ENCODE results near the gene MAN2A2. TPM values are rescaled to one million over a fixed set of nuclear protein-coding genes. Genes with fewer than 3 reads are reported as not detected.
A peak's percentile ranks its signal among the peaks of the same experiment; 100 is the strongest.

The MAN2A2 gene
- total RNA-seq, 4 donors from 2014 or later: 32.9 to 90.3 (median 66.4) TPM

DNA sequence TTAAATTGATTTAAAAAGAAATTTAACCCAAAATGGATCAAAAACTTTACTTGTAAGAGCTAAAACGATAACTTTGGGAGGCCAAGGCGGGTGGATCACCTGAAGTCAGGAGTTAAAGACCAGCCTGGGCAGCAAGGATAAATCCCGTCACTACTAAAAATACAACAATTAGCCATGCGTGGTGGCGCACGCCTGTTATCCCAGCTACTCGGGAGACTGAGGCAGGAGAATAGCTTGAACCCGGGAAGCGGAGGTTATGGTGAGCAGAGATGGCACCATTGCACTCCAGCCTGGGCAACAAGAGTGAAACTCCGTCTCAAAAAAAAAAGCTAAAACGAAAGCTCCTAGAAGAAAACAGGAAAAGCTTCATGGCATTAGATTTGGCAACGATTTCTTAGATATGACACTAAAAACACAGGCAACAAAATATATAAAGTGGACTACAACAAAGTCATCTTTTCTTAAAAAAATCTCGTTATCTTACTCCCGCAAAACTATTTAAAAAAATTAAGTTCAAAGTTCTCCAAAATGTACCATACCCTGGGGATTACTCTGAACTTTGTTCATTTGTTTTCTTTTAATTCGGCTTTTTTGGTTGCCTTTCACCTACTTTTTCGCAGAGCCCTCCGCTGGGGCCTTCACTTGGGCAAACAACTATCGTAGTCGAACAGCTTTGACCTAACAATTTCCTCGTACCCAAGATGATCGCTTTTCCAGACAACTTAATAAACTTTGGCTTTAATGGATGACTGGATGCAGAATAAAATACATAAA, 26.3 kb downstream of the MAN2A2 start:
- TF ChIP-seq, protein P1, sequence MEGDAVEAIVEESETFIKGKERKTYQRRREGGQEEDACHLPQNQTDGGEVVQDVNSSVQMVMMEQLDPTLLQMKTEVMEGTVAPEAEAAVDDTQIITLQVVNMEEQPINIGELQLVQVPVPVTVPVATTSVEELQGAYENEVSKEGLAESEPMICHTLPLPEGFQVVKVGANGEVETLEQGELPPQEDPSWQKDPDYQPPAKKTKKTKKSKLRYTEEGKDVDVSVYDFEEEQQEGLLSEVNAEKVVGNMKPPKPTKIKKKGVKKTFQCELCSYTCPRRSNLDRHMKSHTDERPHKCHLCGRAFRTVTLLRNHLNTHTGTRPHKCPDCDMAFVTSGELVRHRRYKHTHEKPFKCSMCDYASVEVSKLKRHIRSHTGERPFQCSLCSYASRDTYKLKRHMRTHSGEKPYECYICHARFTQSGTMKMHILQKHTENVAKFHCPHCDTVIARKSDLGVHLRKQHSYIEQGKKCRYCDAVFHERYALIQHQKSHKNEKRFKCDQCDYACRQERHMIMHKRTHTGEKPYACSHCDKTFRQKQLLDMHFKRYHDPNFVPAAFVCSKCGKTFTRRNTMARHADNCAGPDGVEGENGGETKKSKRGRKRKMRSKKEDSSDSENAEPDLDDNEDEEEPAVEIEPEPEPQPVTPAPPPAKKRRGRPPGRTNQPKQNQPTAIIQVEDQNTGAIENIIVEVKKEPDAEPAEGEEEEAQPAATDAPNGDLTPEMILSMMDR (IDR thresholded peaks at IDR 0.05): no peak
- DNase-seq (ENCODE audit: low spot score): no peak
- ATAC-seq (ENCODE audit: low FRiP score): no peak

DNA sequence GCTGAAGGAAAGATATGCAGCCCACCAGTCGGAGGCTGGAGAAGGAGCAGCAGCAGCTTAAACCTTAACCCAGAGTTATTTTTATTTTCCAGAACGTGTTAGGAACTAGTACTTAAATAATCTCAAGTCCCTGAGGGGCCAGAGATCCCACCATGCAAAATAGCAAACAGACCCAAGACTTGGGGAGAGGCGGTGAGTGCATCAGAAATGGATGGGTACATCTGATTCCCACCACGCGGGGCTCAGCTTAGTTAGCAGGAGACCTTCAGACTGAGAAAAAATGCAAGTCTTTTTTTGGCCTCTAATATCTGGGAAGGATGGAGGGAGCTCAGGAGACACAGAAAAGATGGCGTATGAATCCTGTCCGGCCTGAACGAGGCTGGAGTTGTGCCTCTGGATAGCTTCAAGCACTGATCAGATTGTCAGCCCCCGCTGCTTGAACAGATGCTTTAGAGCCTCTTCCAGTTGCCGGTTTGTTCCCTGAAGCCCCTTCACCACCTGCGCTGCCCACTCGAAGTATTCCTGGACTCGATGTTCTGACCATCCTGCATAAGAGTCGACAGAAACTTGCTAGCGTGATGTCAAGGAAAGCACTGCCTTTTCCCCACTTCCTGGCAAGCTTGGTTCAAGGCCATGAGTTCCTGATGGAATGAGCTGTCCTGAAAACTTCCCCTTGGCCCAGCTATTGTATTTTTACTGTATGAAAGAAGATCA, 27.9 kb downstream of the MAN2A2 start:
- ATAC-seq (ENCODE audit: low FRiP score) (no peak), DNase-seq (ENCODE audit: low spot score) (no peak)
- TF ChIP-seq, protein P1 (IDR thresholded peaks at IDR 0.05): no peak

DNA sequence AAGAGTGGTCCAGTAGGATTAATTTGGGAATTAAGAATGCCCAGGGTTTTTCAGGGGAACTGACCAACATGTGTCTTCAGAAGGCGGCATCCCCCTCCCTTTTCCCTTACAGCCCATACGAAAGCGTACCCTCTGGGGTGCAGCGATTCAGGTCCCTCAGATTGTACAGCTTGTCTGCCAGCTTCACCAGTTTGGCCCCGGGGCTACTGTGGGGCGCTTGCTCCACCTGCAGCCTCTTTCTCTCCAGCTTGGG, 28.4 kb downstream of the MAN2A2 start:
- TF ChIP-seq, protein P1 (IDR thresholded peaks at IDR 0.05): no peak
- DNase-seq (ENCODE audit: low spot score): no peak
- no peak for ATAC-seq (ENCODE audit: low FRiP score)

DNA sequence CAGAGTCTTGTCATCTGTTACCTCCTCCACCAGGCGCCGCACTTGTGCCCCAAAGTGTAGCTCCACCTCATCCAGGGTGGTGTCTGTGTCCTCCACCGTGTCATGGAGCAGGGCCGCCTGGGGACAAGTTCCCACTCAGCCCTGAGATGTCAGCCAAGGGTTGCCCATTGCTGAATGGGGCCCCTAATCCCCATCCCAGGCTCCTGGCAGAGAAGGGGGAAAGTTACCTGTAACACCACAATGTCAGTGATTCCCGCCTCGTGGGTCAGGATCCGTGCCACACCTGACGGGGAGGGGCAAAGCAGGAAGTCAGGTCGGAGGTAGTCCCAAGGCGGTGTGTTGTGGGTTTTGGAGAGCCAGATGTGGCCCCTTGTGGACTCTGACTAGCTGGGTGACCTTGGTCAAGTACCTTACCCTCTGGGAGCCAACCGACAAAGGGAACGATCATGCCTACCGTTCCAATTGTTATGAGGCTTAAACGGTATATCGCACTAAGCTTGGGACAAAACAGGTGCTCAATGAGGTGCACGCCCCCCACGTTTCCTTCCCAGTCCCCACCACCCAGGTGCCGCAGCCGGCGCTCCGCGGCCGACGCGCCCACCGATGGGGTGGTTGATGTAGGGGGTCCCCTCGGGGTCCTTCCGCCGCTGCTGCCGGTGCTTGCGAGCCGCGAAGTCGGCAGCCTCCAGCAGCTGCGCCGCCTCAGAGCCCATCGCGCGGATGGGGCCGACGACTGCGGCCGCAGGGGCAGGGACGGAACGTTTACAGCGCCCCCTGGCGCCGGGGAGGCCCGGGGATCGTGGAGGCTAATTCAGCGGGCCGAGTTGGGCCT, 28.9 kb downstream of the MAN2A2 start, which contains the start of gene HDDC3:
HDDC3 (minus strand) TSS at position 722 of the 832 bp plus-strand sequence; CDS start at position 713, 9 bp downstream.
- TF ChIP-seq, protein P1 (IDR thresholded peaks at IDR 0.05): peak in 2 of 3 donors; percentile 61 to 62
- DNase-seq (ENCODE audit: low spot score) (peak; percentile 76), ATAC-seq (ENCODE audit: low FRiP score) (peak; percentile 63)

DNA sequence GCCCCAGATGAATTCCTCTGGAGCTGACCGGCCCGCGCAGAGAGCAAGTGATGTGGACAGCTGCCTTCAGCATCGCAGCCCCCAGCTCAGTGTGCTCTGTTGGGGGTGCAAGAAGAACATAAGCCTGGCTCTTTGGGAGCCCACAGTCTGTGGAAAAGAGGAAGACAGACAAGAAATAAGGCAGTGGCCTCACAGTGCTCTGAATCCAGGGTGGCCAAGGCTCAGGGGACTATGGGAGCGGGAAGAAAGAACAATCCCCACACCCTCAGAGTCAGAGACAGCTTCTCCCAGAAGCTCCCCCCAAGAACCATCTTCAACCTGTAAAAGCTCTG, 29.5 kb downstream of the MAN2A2 start:
- ATAC-seq (ENCODE audit: low FRiP score) (no peak), DNase-seq (ENCODE audit: low spot score) (no peak)
- TF ChIP-seq, protein P1 (IDR thresholded peaks at IDR 0.05): no peak

DNA sequence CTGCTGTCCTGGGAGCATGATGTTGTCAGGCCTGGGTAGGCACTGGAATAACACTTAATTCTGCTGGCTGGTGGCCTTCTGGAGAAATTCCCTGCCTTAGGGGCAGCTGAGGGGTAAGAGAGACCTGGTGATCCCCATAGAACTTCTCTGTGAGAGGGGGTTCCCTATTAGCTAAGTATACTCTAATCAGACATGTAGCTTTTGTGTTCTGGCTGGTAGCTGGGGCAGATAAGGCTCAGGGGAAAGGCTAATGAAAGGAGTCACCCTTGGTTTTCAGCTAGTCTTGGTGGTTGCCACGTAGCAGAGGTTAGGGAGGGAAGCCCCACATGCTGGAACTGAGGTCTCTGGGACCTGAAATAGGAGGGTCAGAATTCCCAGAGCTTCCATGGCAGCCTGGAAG, 30.2 kb downstream of the MAN2A2 start:
- no peak for ATAC-seq (ENCODE audit: low FRiP score)
- TF ChIP-seq, protein P1 (IDR thresholded peaks at IDR 0.05): no peak

More for the DNA sequence above, 30.2 kb downstream of the MAN2A2 start:
- no peak for DNase-seq (ENCODE audit: low spot score)
